ENCODE results near the gene ALPG. TPM values are rescaled to one million over a fixed set of nuclear protein-coding genes. Genes with fewer than 3 reads are reported as not detected.

The ALPG gene
- total and polyA plus RNA-seq, 2 experiments from 2014 or later, result not detected

- in situ Hi-C loops (cut with MboI), result no loop called here
These were observed 3.7 kb downstream of the ALPG start for GRCh38 chr2:232410238-232410900.

GRCh38 chr2:232411901-232412629 is 5.4 kb downstream of the ALPG start:
- no peak overlapping the region for H3K27ac ChIP-seq
- no peak overlapping the region for H3K4me2 ChIP-seq (ENCODE audit: unreplicated experiment)
- H3K36me3 ChIP-seq (ENCODE audit: low read depth), result no peaks in the 10 kb centered on the region
- TF ChIP-seq EZH2phosphoT487 (IDR thresholded peaks at IDR 0.05; ENCODE audit: insufficient read depth, low read depth) (no peak), EZH2 (IDR thresholded peaks at IDR 0.05; ENCODE audit: insufficient read depth, poor library complexity, severe bottlenecking) (no peak)
- no peak for DNase-seq
- H3K9me3 ChIP-seq (ENCODE audit: low read depth), result no peaks in the 10 kb centered on the region
- no peaks in the 10 kb centered on the region for H3F3A ChIP-seq (ENCODE audit: insufficient read depth)
- H3K4me3 ChIP-seq, result no peak overlapping the region
- in situ Hi-C loops (cut with MboI), result no loop called here
- H4K20me1 ChIP-seq (ENCODE audit: insufficient read depth), result no peaks in the 10 kb centered on the region
- no peaks in the 10 kb centered on the region for H3K9me2 ChIP-seq (ENCODE audit: insufficient read depth)
- no peaks in the 10 kb centered on the region for H3K4me1 ChIP-seq (ENCODE audit: insufficient read depth)
- no peak overlapping the region for H3K9ac ChIP-seq
- no peaks in the 10 kb centered on the region for H3K79me2 ChIP-seq (ENCODE audit: insufficient read depth)
- peaks cover 26% of the 10 kb centered on the region for H3K27me3 ChIP-seq (replicated peaks; ENCODE audit: insufficient read depth)
- WGBS, 2 experiments (ENCODE audit: low coverage in 1 of 2, low lambda C conversion rate in 2 of 2, missing lambda C conversion rate in 2 of 2), result 65 to 72% methylated on average over 6 of the region's 6 CpGs
- no peak overlapping the region for H2AFZ ChIP-seq

More at GRCh38 chr2:232410238-232410900, 3.7 kb downstream of the ALPG start:
- TF ChIP-seq EZH2phosphoT487 (IDR thresholded peaks at IDR 0.05; ENCODE audit: insufficient read depth, low read depth), result no peak
- TF ChIP-seq EZH2 (IDR thresholded peaks at IDR 0.05; ENCODE audit: insufficient read depth, poor library complexity, severe bottlenecking), result no peak
- Histone ChIP-seq H2AFZ (no peak overlapping the region), H3F3A (ENCODE audit: insufficient read depth) (no peaks in the 10 kb centered on the region), H3K9me3 (ENCODE audit: low read depth) (no peaks in the 10 kb centered on the region), H3K9ac (no peak overlapping the region), H3K4me3 (no peak overlapping the region), H3K4me2 (ENCODE audit: unreplicated experiment) (no peak overlapping the region), H3K79me2 (ENCODE audit: insufficient read depth) (no peaks in the 10 kb centered on the region), H4K20me1 (ENCODE audit: insufficient read depth) (no peaks in the 10 kb centered on the region), H3K27ac (no peak overlapping the region), H3K36me3 (ENCODE audit: low read depth) (no peaks in the 10 kb centered on the region), H3K27me3 (replicated peaks; ENCODE audit: insufficient read depth) (peaks cover 26% of the 10 kb centered on the region), H3K9me2 (ENCODE audit: insufficient read depth) (no peaks in the 10 kb centered on the region), H3K4me1 (ENCODE audit: insufficient read depth) (no peaks in the 10 kb centered on the region)
- no peak for DNase-seq
- WGBS, 2 experiments (ENCODE audit: low coverage in 1 of 2, low lambda C conversion rate in 2 of 2, missing lambda C conversion rate in 2 of 2), result 50 to 57% methylated on average over 7 of the region's 7 CpGs

GRCh38 chr2:232412986-232413385 is 6.3 kb downstream of the ALPG start:
- Histone ChIP-seq H3K4me3 (no peak overlapping the region), H3K27ac (no peak overlapping the region), H3K9me2 (ENCODE audit: insufficient read depth) (no peaks in the 10 kb centered on the region), H3K36me3 (ENCODE audit: low read depth) (no peaks in the 10 kb centered on the region), H2AFZ (no peak overlapping the region), H3K79me2 (ENCODE audit: insufficient read depth) (no peaks in the 10 kb centered on the region), H3K9ac (no peak overlapping the region), H3K4me2 (ENCODE audit: unreplicated experiment) (no peak overlapping the region), H3K9me3 (ENCODE audit: low read depth) (no peaks in the 10 kb centered on the region), H3K4me1 (ENCODE audit: insufficient read depth) (no peaks in the 10 kb centered on the region), H3F3A (ENCODE audit: insufficient read depth) (no peaks in the 10 kb centered on the region), H4K20me1 (ENCODE audit: insufficient read depth) (no peaks in the 10 kb centered on the region), H3K27me3 (replicated peaks; ENCODE audit: insufficient read depth) (peaks cover 27% of the 10 kb centered on the region)
- in situ Hi-C loops (cut with MboI), result no loop called here
- TF ChIP-seq EZH2 (IDR thresholded peaks at IDR 0.05; ENCODE audit: insufficient read depth, poor library complexity, severe bottlenecking) (no peak), EZH2phosphoT487 (IDR thresholded peaks at IDR 0.05; ENCODE audit: insufficient read depth, low read depth) (no peak)
- WGBS, 2 experiments (ENCODE audit: low coverage in 1 of 2, low lambda C conversion rate in 2 of 2, missing lambda C conversion rate in 2 of 2), result 35 to 39% methylated on average over 5 of the region's 5 CpGs
- DNase-seq, result no peak

- Histone ChIP-seq H3K27ac (no peak overlapping the region), H3K4me2 (ENCODE audit: unreplicated experiment) (no peak overlapping the region), H3K4me1 (ENCODE audit: insufficient read depth) (no peaks in the 10 kb centered on the region), H3K4me3 (no peak overlapping the region), H3K79me2 (ENCODE audit: insufficient read depth) (no peaks in the 10 kb centered on the region), H2AFZ (no peak overlapping the region), H3K27me3 (replicated peaks; ENCODE audit: insufficient read depth) (peaks cover 47% of the 10 kb centered on the region), H3K9me3 (ENCODE audit: low read depth) (no peaks in the 10 kb centered on the region), H4K20me1 (ENCODE audit: insufficient read depth) (no peaks in the 10 kb centered on the region), H3K9me2 (ENCODE audit: insufficient read depth) (no peaks in the 10 kb centered on the region), H3F3A (ENCODE audit: insufficient read depth) (no peaks in the 10 kb centered on the region), H3K9ac (no peak overlapping the region), H3K36me3 (ENCODE audit: low read depth) (no peaks in the 10 kb centered on the region)
- TF ChIP-seq EZH2phosphoT487 (IDR thresholded peaks at IDR 0.05; ENCODE audit: insufficient read depth, low read depth) (no peak), EZH2 (IDR thresholded peaks at IDR 0.05; ENCODE audit: insufficient read depth, poor library complexity, severe bottlenecking) (no peak)
- in situ Hi-C loops (cut with MboI), result no loop called here
- WGBS, 2 experiments (ENCODE audit: low coverage in 1 of 2, low lambda C conversion rate in 2 of 2, missing lambda C conversion rate in 2 of 2), result 46 to 50% methylated on average over 8 of the region's 8 CpGs
- DNase-seq, result no peak
These were observed 8.6 kb downstream of the ALPG start for GRCh38 chr2:232415138-232415690.

All from GM23248 (cell line).